22Rv1 (cell line): ENCODE measurements around the gene CA5A.
A peak's percentile ranks its signal among the peaks of the same experiment; 100 is the strongest.
"Not testable (repeated sequence)": the region's sequence is repeated elsewhere in the genome, so short reads cannot be mapped to it uniquely, and the experiment has no call there.

Source experiments
- H3K27ac ChIP-seq: fragments of 450-650 bp; 2 replicates; pipeline ENCODE4 v1.5.1; 2017
- ZFX ChIP-seq: fragments of 450-650 bp; IDR thresholded peaks from 2 replicates; pipeline ENCODE4 v1.6.1; 2017; ENCODE audit warnings: antibody characterized with exemption, borderline replicate concordance
- TF ChIP-seq, protein P1 (sequence below): fragments of 450-650 bp; IDR thresholded peaks from 2 replicates; pipeline ENCODE4 v1.5.1; 2017; ENCODE audit warnings: mild to moderate bottlenecking

CA5A gene

DNA sequence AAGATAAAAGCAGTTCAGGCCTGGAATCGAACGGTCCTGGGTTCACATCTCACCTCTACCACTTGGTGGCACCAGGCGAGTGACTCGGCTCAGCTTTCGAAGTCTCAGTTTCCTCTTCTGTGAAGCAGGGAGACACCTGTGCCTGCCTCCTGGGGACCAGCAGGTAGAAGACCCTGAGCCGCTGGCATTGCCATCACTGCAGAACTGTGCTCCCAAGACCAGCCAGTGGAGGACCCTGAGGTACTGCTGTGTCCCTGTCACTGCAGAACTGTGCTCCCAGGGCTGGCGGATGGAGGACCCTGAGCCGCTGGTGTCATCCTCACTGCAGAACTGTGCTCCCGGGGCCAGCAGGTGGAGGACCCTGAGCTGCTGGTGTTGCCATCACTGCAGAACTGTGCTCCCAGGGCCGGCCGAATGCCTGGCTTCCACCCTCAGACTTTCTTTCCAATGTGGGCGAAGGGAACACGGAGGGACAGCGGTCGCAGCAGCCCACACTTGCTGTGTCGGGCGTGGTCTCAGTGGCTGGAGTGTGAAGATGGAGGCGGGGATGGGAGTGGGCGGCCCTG lies 58.3 kb downstream of the CA5A start:
- H3K27ac ChIP-seq: no peak overlapping the region
- TF ChIP-seq, protein P1, sequence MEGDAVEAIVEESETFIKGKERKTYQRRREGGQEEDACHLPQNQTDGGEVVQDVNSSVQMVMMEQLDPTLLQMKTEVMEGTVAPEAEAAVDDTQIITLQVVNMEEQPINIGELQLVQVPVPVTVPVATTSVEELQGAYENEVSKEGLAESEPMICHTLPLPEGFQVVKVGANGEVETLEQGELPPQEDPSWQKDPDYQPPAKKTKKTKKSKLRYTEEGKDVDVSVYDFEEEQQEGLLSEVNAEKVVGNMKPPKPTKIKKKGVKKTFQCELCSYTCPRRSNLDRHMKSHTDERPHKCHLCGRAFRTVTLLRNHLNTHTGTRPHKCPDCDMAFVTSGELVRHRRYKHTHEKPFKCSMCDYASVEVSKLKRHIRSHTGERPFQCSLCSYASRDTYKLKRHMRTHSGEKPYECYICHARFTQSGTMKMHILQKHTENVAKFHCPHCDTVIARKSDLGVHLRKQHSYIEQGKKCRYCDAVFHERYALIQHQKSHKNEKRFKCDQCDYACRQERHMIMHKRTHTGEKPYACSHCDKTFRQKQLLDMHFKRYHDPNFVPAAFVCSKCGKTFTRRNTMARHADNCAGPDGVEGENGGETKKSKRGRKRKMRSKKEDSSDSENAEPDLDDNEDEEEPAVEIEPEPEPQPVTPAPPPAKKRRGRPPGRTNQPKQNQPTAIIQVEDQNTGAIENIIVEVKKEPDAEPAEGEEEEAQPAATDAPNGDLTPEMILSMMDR: peak; percentile 51
- no peak for TF ChIP-seq ZFX

DNA sequence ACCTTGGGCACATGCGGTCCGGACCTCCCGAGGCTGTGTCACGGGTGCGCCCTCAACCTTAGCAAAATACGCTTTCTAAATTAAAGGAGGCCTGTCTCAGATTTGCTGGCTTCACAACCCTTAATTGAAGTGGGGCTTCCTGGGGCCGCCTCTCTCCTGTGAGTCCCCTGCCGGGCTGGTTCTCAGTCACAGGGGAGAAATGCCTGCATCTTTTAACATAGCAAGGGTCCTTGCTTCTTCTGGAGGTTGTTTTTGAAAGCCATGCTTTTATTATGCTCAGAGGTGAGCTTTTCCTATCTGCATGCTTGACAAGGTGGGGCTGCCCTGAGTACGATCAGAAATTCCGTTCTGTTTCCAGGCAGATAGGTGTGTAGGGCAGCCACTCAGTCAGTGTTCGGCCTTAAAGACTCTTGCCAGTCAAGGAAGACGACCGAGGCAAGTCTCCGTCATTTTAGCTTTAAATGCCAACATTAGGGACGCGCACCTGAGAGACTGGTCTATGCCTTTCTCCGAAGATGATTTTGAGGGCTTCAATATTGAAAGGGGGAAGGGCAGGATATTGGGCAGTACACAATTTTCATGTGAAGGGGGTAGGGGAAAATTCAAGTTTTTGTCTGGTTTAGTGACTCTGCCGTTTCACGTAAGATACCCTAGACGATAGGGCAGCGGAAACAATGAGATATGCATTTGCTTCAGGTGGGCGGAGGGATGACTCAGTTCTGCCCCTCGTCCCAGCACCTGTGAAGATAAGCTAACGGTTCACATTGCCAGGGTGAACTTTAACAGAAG lies 61.5 kb downstream of the CA5A start:
- TF ChIP-seq, protein P1: no peak
- TF ChIP-seq ZFX: no peak

DNA sequence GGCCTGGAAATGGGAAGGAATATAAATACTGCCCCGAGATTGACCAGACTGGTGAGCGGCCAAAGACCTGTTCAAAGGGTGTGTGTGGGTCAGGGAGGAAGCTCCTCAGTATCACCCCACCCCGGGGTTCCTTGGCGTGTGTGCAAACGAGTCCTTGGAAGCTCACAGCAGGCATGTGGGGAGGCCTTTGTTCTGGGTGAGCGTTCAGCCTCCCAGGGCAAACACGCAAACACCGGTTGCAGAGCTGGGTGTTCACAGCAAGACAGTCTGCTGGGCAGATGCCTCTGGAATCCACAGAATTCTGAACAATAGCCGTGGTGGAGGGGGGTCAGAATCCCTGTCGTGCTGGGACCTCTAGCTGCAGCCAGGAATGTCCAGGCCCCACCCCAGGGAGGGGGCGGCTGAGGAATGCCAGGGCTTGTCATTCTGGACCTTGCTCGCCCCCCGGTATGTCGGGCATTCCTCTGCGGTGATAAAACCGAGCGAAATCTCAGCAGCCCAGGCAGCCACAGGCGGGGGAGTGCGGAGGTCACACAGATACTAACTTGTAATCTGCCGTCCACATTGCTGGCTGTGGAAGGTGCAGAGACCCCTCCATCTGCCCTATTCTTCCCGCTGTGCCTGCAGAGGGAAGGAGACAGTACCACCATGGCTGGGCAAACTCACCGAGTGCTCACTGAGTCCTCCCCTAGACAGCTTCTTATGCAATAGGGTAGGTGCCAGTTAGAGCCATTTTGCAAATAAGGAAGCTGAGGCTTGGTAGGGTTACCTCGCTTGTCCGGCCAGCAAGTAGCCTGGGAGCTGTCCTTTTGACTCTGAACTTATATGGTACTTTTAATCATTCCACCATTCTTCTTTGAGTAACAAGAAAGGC lies 65.7 kb downstream of the CA5A start:
- H3K27ac ChIP-seq: not testable (repeated sequence)

More for the DNA sequence above, 61.5 kb downstream of the CA5A start:
- no peak overlapping the region for H3K27ac ChIP-seq

DNA sequence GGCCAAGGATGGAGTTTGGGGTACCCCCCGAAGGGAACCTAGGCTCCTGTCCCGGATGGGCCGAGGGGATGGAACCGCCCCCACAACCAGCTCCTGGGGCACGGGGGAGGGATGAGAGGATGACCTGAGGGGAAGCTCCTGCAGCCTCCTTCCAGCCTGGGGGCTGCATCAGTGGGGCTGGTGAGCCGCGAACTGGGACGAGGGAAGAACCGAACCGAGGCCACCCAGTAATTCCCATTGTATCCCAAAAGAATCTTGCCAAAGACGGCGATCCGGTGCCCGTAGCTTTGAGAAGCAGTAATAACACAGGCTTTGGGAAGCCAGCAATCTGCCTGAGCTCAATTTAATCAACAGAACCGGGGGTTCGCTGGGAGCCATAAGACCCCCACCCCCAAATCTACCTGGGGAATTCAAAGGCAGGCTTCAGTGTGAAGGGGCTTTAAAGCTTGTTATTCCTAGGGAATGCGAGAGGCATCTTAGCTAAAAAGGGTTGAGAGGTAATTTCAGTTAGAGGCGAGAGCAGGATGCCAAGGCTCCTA lies 66.4 kb downstream of the CA5A start:
- H3K27ac ChIP-seq: not testable (repeated sequence)

DNA sequence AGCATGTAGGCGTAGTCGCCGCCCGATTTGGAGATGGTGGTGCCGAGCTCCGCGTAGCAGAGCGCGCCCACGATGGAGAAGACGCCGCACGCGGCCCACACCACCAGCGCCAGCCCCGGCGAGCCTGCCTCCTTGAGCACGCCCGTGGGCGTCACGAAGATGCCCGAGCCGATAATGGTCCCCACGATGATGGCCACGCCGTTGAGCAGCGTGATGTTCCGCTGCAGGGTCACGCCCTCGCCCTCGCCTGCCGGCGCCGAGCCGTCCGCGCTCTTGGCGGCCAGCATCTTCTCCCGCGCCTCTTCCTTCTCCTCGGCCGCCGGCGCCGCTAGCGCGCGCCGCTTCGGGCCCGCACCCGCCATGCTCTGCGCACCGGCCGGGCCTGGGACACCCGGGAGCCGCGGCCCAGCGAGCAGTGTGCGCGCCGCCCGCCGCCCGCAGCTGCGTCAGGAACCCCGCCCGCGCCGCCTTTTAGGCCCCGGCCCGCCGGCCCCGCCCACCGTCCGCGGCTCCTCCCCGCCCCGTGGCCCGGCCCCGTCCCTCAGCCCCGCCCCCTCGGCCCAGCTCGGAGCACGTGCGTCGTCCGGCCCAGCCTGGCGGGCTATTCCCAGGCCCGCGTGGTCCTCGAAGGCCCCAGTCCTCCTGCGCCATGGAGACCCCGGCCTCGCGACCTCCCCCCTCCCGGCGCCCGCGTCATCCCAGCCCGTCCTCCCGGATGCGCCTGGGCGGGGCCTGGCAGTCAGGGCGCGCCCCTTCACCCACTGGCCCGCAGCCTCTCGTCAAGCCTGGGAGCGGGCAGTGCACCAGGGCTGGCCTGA lies 67.1 kb downstream of the CA5A start, which contains the start of gene SLC7A5:
Gene SLC7A5 (minus strand): TSS at position 447 of the 818 bp plus-strand sequence. CDS start 85 bp downstream, at position 362.
- H3K27ac ChIP-seq: peak within 1 kb of the TSS; percentile 36

DNA sequence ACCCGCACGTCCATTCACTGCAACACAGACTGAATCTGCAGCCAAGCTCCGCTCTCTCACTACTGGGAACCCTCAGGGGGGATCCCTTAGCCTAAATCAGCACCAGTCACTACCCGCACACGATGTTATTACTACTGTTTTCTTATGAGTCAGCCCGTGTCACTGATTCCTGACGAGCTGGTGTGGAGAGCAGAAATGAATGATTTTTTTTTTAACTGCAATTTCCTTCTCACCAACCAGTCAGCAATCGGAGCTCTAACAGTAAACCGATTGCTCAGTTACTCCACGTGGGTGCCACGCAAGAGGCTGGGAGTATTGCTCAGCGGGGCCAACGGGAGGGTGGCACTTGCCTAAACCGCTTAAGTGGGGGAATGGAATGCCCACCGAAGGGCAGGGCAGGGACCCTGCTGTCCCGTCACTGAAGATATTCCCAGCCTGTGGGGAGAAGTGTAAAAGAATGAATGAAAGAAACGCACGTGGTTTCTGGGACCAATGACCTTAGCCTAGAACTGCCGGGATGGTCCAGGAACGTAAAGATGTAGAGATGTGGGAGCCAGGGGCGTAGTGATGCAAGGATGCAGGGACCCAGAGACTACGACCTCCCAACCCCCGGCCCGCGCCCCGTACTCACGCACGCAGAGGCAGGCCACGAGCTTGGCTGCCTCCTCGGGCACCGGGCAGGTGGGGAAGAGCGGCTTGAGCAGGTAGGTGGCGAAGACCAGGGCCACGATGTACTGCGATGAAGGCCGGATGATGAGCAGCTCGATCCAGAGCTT lies 67.9 kb downstream of the CA5A start:
- peak overlapping the region; percentile 36 for H3K27ac ChIP-seq

DNA sequence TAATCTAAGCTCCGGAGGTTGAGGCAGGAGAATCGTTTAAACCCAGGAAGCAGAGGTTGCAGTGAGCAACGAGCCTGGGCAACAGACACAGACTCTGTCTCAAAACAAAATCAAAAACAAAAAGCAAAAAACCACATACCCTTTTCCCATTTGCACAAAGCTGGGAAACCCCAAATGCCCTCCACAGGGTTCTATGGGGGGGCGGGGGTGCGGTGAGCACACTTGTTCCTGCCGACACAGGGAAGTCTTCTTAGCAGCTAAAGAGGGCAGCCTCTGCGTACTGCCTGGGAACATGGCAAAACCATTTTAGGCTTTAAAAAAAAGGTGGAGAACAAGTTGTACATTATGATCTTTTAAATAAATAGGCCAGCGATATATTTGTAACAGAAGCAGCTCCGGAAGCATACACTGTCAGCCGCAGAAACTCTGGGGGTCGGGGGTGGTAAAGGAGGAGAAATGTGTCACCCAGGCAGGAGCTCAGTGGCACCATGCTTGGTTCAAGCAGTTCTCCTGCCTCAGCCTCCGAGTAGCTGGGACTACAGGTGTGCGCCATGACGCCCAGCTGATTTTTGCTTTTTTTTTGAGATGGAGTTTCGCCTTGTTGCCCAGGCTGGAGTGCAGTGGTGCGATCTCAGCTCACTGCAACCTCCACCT lies 70.3 kb downstream of the CA5A start:
- not testable (repeated sequence) for H3K27ac ChIP-seq

DNA sequence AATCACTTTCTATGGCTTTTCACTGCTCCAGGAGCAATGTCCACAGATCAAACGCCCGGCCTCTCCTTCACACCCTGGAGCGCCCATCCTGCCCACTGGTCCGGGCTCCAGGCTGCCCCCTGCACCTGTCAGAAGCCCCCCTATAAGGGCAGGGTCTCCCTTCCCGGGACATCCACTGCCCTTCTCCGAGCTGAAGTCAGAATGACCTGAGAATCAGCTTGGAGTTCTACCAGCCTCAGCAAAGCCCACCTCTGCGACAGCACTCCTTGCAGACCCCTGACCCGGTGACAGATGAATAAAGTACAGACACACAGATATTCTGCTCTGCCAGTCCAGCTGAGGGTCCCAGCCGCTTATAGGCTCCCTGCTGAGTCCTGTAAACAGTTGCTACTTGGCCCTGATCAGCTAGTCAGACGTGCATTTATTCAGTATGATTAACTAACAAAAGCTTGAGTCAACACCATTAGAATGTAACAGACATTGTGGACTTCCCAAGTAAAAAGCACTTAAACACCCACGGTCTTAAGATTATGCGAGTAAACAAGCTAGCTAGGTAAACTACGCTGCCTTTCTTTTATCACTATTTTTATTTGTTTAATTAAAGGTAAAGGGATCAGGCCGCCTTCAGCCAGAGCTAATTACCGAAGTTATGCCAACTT lies 71.9 kb downstream of the CA5A start:
- peak overlapping the region; percentile 46 for H3K27ac ChIP-seq
- TF ChIP-seq ZFX: no peak
- TF ChIP-seq, protein P1: no peak

DNA sequence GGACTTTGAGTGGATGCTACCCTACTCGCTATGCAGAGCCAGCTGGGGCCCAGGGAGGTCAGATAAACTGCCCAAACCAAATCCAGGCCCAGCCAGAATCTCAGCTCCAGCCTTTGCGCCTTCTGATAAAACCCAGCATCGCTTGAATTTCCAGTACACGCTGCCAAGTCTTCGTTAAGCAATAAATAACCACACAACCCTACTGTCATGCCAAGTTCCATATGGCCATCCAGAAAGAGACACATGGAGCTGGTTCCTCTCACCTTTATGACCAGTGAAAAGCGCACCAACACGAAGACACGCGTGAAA lies 73.0 kb downstream of the CA5A start:
- H3K27ac ChIP-seq: not testable (repeated sequence)

DNA sequence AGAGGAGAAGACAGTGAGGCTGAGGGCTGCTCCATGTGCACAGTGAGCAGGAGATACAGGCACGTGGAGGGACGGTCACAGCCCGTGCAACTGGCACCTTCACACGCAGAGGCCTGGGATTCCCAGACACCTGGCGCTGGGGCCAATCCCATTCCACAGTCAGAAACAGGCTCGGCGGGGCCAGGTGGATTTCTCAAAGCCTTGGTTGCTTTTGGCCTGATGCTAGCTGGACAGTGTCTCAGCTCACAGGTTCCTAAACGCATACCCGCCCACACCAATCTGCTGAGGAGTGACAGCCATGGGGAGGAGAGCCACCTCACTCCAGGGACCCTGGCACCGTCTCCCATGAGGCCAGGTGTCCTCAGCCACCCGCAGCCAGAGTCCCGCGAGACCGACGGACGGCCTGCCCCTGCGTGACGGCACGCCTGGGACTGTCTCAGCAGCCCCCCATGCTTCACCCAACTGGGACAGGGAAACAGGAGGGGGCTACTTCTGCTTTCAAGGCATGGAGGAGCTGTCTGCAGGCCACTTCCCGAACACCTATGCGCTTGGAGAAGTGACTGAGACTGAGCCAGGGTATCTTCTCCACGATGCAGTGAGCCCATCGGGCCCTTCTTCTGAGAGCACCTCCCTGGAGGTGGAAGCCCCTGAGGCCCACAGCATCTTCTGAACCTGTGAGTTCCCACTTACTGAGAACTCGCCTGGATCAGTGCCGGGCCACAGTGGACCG lies 73.6 kb downstream of the CA5A start:
- H3K27ac ChIP-seq: not testable (repeated sequence)

DNA sequence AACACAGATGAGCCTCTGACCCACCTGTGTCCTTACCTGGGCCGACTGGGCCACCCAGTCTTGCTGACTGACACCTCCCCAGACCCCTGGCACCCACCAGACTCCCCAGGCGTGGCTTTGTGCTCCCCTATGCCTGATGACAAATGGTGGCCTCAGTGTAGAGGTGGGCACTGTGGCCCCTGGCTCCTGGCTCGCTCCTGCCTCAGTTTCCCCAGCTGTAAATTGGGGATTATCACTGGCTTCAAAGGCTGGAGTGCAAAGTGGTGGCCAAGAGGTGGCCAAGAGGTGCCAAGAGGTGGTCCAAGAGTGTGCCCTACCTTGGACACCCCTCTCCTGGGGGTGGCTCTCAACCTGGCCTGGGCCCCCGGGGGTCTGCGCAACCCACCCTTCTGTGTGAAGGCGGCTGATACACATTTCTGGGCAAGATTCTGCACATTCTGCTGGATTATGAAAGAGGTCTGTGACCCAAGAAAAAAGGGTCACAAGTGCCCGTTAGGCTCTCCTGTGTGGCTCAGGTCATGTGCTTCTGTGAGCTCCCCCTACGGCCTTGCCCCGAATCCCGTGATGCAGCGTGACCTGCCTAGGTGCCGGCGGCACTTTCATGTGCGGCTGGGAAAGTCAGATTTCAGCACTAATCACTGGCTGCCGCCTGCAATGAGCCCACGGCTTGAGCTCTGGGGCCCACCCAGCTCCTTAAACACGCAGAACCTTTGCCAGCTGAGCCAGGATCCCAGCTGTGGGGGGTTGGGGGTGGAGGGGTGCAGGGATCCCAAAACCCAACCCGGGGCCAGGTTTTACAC lies 74.8 kb downstream of the CA5A start:
- not testable (repeated sequence) for H3K27ac ChIP-seq
